GM18870 (cell line): Measurements from ENCODE around the gene CYTH1.

ENCODE experiments used
- ATAC-seq: cut with Tn5 transposase; IDR thresholded peaks from one replicate; pipeline ENCODE4 v1.9.1; 2021; ENCODE audit warnings: moderate library complexity; ENCODE audit not compliant: unreplicated experiment

Gene CYTH1

GRCh38 chr17:78655251-78655940 is 126.7 kb downstream of the CYTH1 start:
- no peak for ATAC-seq

GRCh38 chr17:78654325-78654724 is 127.7 kb downstream of the CYTH1 start:
- no peak for ATAC-seq

- ATAC-seq = no peak
Observed at GRCh38 chr17:78653382-78653781, 128.7 kb downstream of the CYTH1 start.

- no peak for ATAC-seq
Observed at GRCh38 chr17:78652913-78653312, 129.2 kb downstream of the CYTH1 start.

- ATAC-seq = no peak
Observed at GRCh38 chr17:78652024-78652423, 130.0 kb downstream of the CYTH1 start.

GRCh38 chr17:78651554-78651953 is 130.5 kb downstream of the CYTH1 start:
- ATAC-seq = no peak

GRCh38 chr17:78650093-78650715 is 131.9 kb downstream of the CYTH1 start:
- ATAC-seq = no peak

GRCh38 chr17:78648293-78648692 is 133.8 kb downstream of the CYTH1 start:
- ATAC-seq = no peak

- no peak for ATAC-seq
Observed at GRCh38 chr17:78647032-78647431, 135.0 kb downstream of the CYTH1 start.

- peak; percentile 48 for ATAC-seq
Observed at GRCh38 chr17:78645421-78646295, 136.4 kb downstream of the CYTH1 start.

- ATAC-seq = no peak
Observed at GRCh38 chr17:78644931-78645351, 137.1 kb downstream of the CYTH1 start.

- ATAC-seq = no peak
Observed at GRCh38 chr17:78644224-78644623, 137.8 kb downstream of the CYTH1 start.

GRCh38 chr17:78643326-78643725 is 138.7 kb downstream of the CYTH1 start:
- no peak for ATAC-seq

- no peak for ATAC-seq
Observed at GRCh38 chr17:78642707-78643106, 139.4 kb downstream of the CYTH1 start.

GRCh38 chr17:78641666-78642065 is 140.4 kb downstream of the CYTH1 start:
- no peak for ATAC-seq

GRCh38 chr17:78641243-78641642 is 140.8 kb downstream of the CYTH1 start:
- ATAC-seq = no peak

GRCh38 chr17:78640700-78641099 is 141.4 kb downstream of the CYTH1 start:
- no peak for ATAC-seq

- ATAC-seq = no peak
Observed at GRCh38 chr17:78637643-78638420, 144.2 kb downstream of the CYTH1 start.

GRCh38 chr17:78637146-78637545 is 144.9 kb downstream of the CYTH1 start:
- ATAC-seq = no peak

- no peak for ATAC-seq
Observed at GRCh38 chr17:78634154-78634553, 147.9 kb downstream of the CYTH1 start.

- no peak for ATAC-seq
Observed at GRCh38 chr17:78629436-78629995, 152.6 kb downstream of the CYTH1 start.
